GM18951 (cell line): ENCODE results near the gene TUSC2.
A peak's percentile ranks its signal among the peaks of the same experiment; 100 is the strongest.

Experiments
- POLR2A ChIP-seq: IDR thresholded peaks from 4 replicates; pipeline ENCODE4 v1.6.1; 2011; ENCODE audit warnings: mild to moderate bottlenecking; ENCODE audit not compliant: insufficient read length, insufficient read depth; ENCODE audit errors: extremely low read depth
- in situ Hi-C: fragments of 300-500 bp; cut with MboI; formaldehyde crosslinking; loops from one replicate; pipeline ENCODE4 v1.12.0; 2022; ENCODE audit warnings: low sequenced_read_pairs, mixed read lengths, inconsistent platforms; ENCODE audit not compliant: unreplicated experiment

The TUSC2 gene

GRCh38 chr3:50359760-50360110 is 31.7 kb upstream of the TUSC2 start:
- no peak for TF ChIP-seq POLR2A
- in situ Hi-C loops = no loop called here

- in situ Hi-C loops = no loop called here
- peak; percentile 68 for TF ChIP-seq POLR2A
Observed at GRCh38 chr3:50358911-50359759, 31.1 kb upstream of the TUSC2 start, which contains the start of gene TMEM115. Gene TMEM115 (minus strand): TSS chr3:50359521. CDS start chr3:50359063, 458 bp downstream.

- TF ChIP-seq POLR2A = no peak
- in situ Hi-C loops = no loop called here
Observed at GRCh38 chr3:50358355-50358910, 30.4 kb upstream of the TUSC2 start.

- in situ Hi-C loops = no loop called here
- TF ChIP-seq POLR2A = no peak
Observed at GRCh38 chr3:50357481-50357880, 29.5 kb upstream of the TUSC2 start.

GRCh38 chr3:50356553-50356952 is 28.5 kb upstream of the TUSC2 start:
- TF ChIP-seq POLR2A = no peak
- in situ Hi-C loops = no loop called here

GRCh38 chr3:50355829-50356552 is 28.0 kb upstream of the TUSC2 start:
- in situ Hi-C loops = no loop called here
- no peak for TF ChIP-seq POLR2A

- no peak for TF ChIP-seq POLR2A
- in situ Hi-C loops = no loop called here
Observed at GRCh38 chr3:50354850-50355249, 26.8 kb upstream of the TUSC2 start.

- in situ Hi-C loops = no loop called here
- TF ChIP-seq POLR2A = no peak
Observed at GRCh38 chr3:50354186-50354764, 26.3 kb upstream of the TUSC2 start.

- no peak for TF ChIP-seq POLR2A
- in situ Hi-C loops = no loop called here
Observed at GRCh38 chr3:50353245-50354004, 25.4 kb upstream of the TUSC2 start.

GRCh38 chr3:50352781-50353180 is 24.8 kb upstream of the TUSC2 start:
- in situ Hi-C loops = no loop called here
- no peak for TF ChIP-seq POLR2A

GRCh38 chr3:50351323-50351697 is 23.3 kb upstream of the TUSC2 start:
- no peak for TF ChIP-seq POLR2A
- in situ Hi-C loops = no loop called here

GRCh38 chr3:50350527-50351322 is 22.7 kb upstream of the TUSC2 start, which contains the start of the genes CYB561D2 and NPRL2:
Gene CYB561D2 (plus strand): TSS chr3:50350862. CDS start chr3:50351434, 572 bp downstream.
Gene NPRL2 (minus strand): TSS chr3:50350775. CDS start chr3:50350652, 123 bp downstream.
- peak; percentile 96 for TF ChIP-seq POLR2A
- in situ Hi-C loops = no loop called here
